Body of pancreas (tissue), 4 donors: ENCODE results near the gene GTF2A1.

Source experiments
- CTCF ChIP-seq, 7 experiments: fragments of 450-650 bp in 4 of 7; fragments of 200-600 bp in 3 of 7; sonication (generic) in 3 of 7; IDR thresholded peaks; one replicate each; pipeline ENCODE4 v1.5.1; 2016 to 2019; ENCODE audit warnings: antibody characterized with exemption in 7 of 7
- POLR2A ChIP-seq, 3 donors: fragments of 450-650 bp; IDR thresholded peaks; one replicate each; pipeline ENCODE4 v1.6.1; 2016; ENCODE audit warnings: antibody characterized with exemption in 3 of 3, mild to moderate bottlenecking in 2 of 3

DNA sequence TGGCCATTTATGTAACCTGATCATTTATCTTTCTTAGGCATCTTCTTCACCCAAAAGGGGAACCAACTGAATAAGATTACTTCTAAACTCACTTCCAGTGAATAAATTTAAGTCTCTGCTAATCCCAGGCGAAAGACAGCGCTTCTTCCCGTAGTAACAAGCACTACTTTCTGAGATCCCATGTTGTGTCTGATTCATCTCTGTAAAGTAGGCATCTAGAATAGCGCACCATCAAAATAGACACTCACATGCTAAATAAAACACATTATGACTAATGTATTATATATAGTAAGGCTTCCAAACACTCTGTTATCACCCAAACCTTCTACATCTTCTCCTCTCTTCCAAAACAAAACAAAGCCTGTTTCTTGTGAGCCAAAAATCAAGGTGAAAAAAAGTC, 15.1 kb downstream of the GTF2A1 start:
- TF ChIP-seq CTCF (IDR thresholded peaks at IDR 0.05) (no peak), POLR2A (IDR thresholded peaks at IDR 0.05) (no peak)
